Measurements from ENCODE around the gene STIP1.

DNA sequence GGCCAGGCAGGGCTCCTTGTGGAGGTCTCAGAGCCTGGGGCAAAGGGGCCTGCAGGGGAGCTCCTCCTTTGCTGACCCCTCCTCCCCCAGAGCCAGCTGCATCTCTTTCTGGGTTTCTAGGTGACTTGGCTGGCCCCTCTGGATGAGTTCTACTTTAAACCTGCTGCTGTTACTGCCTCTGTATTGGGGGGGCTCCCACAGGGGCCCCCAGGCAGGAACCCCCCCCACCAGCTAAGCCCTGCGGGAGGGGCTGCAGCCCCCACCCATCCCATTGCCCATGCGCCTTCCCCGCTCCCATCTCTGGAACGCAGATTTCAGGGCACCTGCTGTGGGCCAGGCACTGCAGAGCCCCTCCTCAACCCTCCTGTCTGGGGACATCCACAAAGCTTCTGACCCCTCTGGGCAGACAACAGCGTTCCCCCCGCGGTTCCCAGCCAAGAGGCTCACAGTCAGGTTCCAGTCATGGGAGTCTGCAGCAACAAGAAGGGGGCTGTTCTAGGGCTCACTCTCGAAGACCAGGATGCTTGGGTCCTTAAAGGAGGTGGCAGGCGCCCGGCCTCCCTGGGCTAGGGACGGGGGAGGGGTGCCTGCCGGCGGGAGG, 64.5 kb downstream of the STIP1 start:
- TF ChIP-seq, protein P1, sequence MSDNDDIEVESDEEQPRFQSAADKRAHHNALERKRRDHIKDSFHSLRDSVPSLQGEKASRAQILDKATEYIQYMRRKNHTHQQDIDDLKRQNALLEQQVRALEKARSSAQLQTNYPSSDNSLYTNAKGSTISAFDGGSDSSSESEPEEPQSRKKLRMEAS (IDR thresholded peaks at IDR 0.05) = no peak
- TF ChIP-seq, protein P2, sequence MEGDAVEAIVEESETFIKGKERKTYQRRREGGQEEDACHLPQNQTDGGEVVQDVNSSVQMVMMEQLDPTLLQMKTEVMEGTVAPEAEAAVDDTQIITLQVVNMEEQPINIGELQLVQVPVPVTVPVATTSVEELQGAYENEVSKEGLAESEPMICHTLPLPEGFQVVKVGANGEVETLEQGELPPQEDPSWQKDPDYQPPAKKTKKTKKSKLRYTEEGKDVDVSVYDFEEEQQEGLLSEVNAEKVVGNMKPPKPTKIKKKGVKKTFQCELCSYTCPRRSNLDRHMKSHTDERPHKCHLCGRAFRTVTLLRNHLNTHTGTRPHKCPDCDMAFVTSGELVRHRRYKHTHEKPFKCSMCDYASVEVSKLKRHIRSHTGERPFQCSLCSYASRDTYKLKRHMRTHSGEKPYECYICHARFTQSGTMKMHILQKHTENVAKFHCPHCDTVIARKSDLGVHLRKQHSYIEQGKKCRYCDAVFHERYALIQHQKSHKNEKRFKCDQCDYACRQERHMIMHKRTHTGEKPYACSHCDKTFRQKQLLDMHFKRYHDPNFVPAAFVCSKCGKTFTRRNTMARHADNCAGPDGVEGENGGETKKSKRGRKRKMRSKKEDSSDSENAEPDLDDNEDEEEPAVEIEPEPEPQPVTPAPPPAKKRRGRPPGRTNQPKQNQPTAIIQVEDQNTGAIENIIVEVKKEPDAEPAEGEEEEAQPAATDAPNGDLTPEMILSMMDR (IDR thresholded peaks at IDR 0.05; ENCODE audit: low read depth, low read length, missing input control) = no peak
- TF ChIP-seq GABPA (IDR thresholded peaks at IDR 0.05 in 1 of 2, conservative IDR thresholded peaks at IDR 0.05 in 1 of 2) (no peak), SP1 (IDR thresholded peaks at IDR 0.05) (no peak), FOXA1 (IDR thresholded peaks at IDR 0.05) (no peak), RXRA (IDR thresholded peaks at IDR 0.05) (no peak), TAF1 (conservative IDR thresholded peaks at IDR 0.05) (no peak), HNF4G (IDR thresholded peaks at IDR 0.05) (no peak), YY1 (IDR thresholded peaks at IDR 0.05) (no peak), RAD21 (IDR thresholded peaks at IDR 0.05) (no peak), EGR1 (IDR thresholded peaks at IDR 0.05; ENCODE audit: low read depth in 2 of 2) (no peak)
- TF ChIP-seq, protein P3, sequence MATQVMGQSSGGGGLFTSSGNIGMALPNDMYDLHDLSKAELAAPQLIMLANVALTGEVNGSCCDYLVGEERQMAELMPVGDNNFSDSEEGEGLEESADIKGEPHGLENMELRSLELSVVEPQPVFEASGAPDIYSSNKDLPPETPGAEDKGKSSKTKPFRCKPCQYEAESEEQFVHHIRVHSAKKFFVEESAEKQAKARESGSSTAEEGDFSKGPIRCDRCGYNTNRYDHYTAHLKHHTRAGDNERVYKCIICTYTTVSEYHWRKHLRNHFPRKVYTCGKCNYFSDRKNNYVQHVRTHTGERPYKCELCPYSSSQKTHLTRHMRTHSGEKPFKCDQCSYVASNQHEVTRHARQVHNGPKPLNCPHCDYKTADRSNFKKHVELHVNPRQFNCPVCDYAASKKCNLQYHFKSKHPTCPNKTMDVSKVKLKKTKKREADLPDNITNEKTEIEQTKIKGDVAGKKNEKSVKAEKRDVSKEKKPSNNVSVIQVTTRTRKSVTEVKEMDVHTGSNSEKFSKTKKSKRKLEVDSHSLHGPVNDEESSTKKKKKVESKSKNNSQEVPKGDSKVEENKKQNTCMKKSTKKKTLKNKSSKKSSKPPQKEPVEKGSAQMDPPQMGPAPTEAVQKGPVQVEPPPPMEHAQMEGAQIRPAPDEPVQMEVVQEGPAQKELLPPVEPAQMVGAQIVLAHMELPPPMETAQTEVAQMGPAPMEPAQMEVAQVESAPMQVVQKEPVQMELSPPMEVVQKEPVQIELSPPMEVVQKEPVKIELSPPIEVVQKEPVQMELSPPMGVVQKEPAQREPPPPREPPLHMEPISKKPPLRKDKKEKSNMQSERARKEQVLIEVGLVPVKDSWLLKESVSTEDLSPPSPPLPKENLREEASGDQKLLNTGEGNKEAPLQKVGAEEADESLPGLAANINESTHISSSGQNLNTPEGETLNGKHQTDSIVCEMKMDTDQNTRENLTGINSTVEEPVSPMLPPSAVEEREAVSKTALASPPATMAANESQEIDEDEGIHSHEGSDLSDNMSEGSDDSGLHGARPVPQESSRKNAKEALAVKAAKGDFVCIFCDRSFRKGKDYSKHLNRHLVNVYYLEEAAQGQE (IDR thresholded peaks at IDR 0.05) = no peak
- TF ChIP-seq, protein P4, sequence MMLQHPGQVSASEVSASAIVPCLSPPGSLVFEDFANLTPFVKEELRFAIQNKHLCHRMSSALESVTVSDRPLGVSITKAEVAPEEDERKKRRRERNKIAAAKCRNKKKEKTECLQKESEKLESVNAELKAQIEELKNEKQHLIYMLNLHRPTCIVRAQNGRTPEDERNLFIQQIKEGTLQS (IDR thresholded peaks at IDR 0.05) = no peak

Data from liver (tissue), 3 donors.